Testis (tissue), 3 donors: ENCODE data around the gene CEBPZ. TPM values are rescaled to one million over a fixed set of nuclear protein-coding genes. Genes with fewer than 3 reads are reported as not detected.
"Not testable (repeated sequence)": the region's sequence is repeated elsewhere in the genome, so short reads cannot be mapped to it uniquely, and the experiment has no call there.

Experiments
- DNase-seq: peaks from one replicate; pipeline ENCODE4 v3.0.0-alpha.2; 2019
- H3K27ac ChIP-seq, 2 donors: fragments of 200-600 bp; sonication (generic); one replicate each; pipeline ENCODE4 v1.5.1; 2019
- H3K27me3 ChIP-seq: fragments of 200-600 bp; sonication (generic); one replicate; pipeline ENCODE4 v1.5.1; 2019
- H3K36me3 ChIP-seq: fragments of 200-600 bp; sonication (generic); one replicate; pipeline ENCODE4 v1.5.1; 2017; ENCODE audit warnings: low read depth; ENCODE audit errors: missing control alignments
- H3K4me1 ChIP-seq: fragments of 200-600 bp; sonication (generic); one replicate; pipeline ENCODE4 v1.5.1; 2019
- H3K4me3 ChIP-seq, 2 donors: fragments of 200-600 bp; sonication (generic); one replicate each; pipeline ENCODE4 v1.5.1; 2017 to 2019
- H3K9me3 ChIP-seq: fragments of 200-600 bp; sonication (generic); one replicate; pipeline ENCODE4 v1.5.1; 2017
- POLR2A ChIP-seq: fragments of 450-650 bp; IDR thresholded peaks from one replicate; pipeline ENCODE4 v1.6.1; 2017; ENCODE audit warnings: antibody characterized with exemption, mild to moderate bottlenecking, moderate library complexity
- WGBS, 2 donors: methylation state at CpG; one replicate each; pipeline ENCODE4 v1.1.5; 2018; 5-methylcytosine and 5-hydroxymethylcytosine counted together
- intact Hi-C: fragments of 100-400 bp; cut with DNase I; formaldehyde crosslinking; loops from one replicate; pipeline ENCODE4 v1.15.1; 2023; ENCODE audit warnings: low total_unique reads
- polyA plus RNA-seq: library from polyadenylated mRNA; stranded (reverse); fragments of 350-450 nt; fragmentation: Illumina TruSeq; extraction: RNeasy Lipid Tissue Mini Kit (QIAGEN cat#74804); gene quantifications from one replicate; pipeline ENCODE4 v1.2.3, GENCODE V29; 2014; ENCODE audit warnings: low read depth, low replicate concordance; ENCODE audit not compliant: insufficient read depth
- total RNA-seq, 2 donors: library from RNA; depleted of rRNA; stranded (reverse); fragments of >200 nt; gene quantifications; one replicate each; pipeline ENCODE4 v1.2.3, GENCODE V29; 2016
- TF ChIP-seq, protein P1 (sequence below), 3 experiments: fragments of 450-650 bp in 2 of 3; fragments of 200-600 bp in 1 of 3; sonication (generic) in 1 of 3; IDR thresholded peaks; one replicate each; pipeline ENCODE4 v1.5.1; 2016 to 2019; ENCODE audit warnings: antibody characterized with exemption in 3 of 3, mild to moderate bottlenecking in 2 of 3, moderate library complexity in 1 of 3

CEBPZ gene
- total and polyA plus RNA-seq, 3 donors from 2014 or later = 29.5 to 60.9 (median 50.5) TPM

DNA sequence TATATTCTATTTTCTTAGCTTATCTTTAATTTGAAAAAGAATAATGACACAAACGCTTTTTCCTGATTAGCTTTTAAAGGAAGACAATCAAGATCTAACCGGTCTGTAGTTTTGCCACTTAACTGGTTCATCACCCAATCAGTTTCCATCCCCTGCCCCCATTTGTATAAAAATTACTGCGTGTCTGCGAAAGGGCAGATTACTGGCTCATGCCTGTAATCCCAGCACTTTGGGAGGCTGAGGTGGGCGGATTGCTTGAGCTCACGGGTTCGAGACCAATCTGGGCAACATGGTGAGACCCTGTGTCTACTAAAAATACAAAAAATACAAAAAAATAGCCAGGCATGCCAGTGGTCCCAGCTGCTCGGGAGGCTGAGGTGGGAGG lies 32.7 kb downstream of the CEBPZ start:
- Histone ChIP-seq H3K9me3 (no peaks in the 10 kb centered on the region), H3K4me1 (peaks cover 8% of the 10 kb centered on the region), H3K27ac (no peak overlapping the region), H3K27me3 (no peaks in the 10 kb centered on the region), H3K4me3 (no peak overlapping the region), H3K36me3 (no peaks in the 10 kb centered on the region)
- no peak for DNase-seq
- intact Hi-C loops = no loop called here
- TF ChIP-seq, protein P1, sequence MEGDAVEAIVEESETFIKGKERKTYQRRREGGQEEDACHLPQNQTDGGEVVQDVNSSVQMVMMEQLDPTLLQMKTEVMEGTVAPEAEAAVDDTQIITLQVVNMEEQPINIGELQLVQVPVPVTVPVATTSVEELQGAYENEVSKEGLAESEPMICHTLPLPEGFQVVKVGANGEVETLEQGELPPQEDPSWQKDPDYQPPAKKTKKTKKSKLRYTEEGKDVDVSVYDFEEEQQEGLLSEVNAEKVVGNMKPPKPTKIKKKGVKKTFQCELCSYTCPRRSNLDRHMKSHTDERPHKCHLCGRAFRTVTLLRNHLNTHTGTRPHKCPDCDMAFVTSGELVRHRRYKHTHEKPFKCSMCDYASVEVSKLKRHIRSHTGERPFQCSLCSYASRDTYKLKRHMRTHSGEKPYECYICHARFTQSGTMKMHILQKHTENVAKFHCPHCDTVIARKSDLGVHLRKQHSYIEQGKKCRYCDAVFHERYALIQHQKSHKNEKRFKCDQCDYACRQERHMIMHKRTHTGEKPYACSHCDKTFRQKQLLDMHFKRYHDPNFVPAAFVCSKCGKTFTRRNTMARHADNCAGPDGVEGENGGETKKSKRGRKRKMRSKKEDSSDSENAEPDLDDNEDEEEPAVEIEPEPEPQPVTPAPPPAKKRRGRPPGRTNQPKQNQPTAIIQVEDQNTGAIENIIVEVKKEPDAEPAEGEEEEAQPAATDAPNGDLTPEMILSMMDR (IDR thresholded peaks at IDR 0.05) = no peak
- TF ChIP-seq POLR2A = no peak
- 61 to 67% methylated on average over 8 of the region's 8 CpGs for WGBS, 2 donors

DNA sequence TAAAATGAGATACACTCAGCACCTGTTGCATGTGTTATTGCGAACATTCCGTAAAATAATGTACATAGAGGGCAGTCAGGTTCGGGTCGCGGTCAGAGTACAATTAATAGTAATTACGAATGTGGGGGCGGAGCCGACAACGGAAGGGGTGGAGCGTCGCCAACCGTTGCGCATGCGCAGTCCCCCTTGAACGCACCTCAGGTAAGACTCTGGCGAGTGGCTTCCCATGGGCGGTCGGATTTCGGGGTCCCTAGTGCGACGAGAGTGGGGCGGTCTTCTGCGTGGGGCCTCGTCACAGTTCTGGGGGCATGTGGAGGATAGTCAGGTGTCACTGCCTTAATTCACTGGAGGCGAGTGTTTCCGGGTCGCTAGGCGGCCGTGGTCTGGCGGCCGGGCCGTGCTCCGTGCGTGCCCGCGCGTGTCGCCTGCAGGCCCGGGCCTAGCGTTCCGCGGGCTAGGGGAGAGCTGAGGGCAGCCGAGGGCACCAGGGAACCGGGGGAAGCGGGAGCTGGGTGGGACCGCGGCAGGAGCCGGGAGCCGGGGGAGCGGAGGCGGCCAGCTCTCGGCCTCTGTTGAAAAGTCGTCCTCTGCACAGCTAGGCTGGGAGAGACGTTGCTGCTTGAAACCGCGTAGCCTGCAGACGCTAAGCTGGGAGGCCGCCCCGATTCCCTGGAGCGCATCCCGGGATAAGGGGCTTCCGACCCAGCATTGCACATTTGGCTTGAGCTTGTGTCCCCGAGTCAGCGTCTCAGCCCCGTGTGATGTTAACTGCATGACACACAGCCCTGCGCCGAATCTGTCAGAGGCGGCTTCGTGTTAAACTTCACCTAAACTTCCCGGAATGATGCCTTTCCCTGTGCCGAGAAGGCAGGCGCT lies 34.8 kb downstream of the CEBPZ start, which contains the start of gene CEBPZOS:
Gene CEBPZOS, plus strand, starts transcription at position 177 of the 876 bp plus-strand sequence. CDS start 3,209 bp downstream, outside the sequence.
- Histone ChIP-seq H3K36me3 (no peaks in the 10 kb centered on the region), H3K27ac (peak within 1 kb of the TSS; percentile 89), H3K4me1 (peaks cover 8% of the 10 kb centered on the region), H3K27me3 (no peaks in the 10 kb centered on the region), H3K9me3 (no peaks in the 10 kb centered on the region), H3K4me3 (peak within 1 kb of the TSS; percentile 89 to 96)
- intact Hi-C loops = no loop called here
- WGBS, 2 donors = 0% methylated on average over 35 to 55 of the region's 72 CpGs
- TF ChIP-seq, protein P1 (IDR thresholded peaks at IDR 0.05) = no peak
- TF ChIP-seq POLR2A = peak; percentile 19
- peak; percentile 89 for DNase-seq

DNA sequence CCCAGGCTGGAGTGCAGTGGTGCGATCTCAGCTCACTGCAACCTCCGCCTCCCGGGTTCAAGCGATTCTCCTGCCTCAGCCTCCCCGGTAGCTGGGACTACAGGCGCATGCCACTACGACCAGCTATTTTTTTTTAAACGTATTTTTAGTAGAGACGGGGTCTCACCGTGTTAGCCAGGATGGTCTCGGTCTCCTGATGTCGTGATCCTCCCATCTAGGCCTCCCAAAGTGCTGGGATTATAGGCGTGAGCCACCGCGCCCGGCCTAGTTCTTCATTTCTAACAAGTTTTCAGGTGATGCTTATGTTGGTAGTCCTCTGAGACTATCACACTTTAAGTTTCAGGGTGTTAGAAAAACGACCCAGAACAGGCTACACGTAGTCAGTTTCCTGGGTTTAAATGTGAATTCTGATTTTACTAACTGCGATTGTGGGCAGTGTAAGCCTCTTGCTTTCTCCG lies 35.5 kb downstream of the CEBPZ start:
- H3K9me3 ChIP-seq, H3K36me3 ChIP-seq, DNase-seq, H3K27me3 ChIP-seq, intact Hi-C loops, H3K4me1 ChIP-seq: not testable (repeated sequence)
- H3K27ac ChIP-seq = peak overlapping the region; percentile 89
- peak overlapping the region; percentile 89 to 96 for H3K4me3 ChIP-seq
- 64 to 74% methylated on average over 20 of the region's 20 CpGs for WGBS, 2 donors

GRCh38 chr2:37192551-37192950 lies 38.8 kb downstream of the CEBPZ start:
- intact Hi-C loops = no loop called here
- WGBS, 2 donors = 82 to 95% methylated on average over 1 of the region's 1 CpG
- Histone ChIP-seq H3K36me3 (no peaks in the 10 kb centered on the region), H3K4me3 (no peak overlapping the region), H3K9me3 (no peaks in the 10 kb centered on the region), H3K4me1 (peaks cover 7% of the 10 kb centered on the region), H3K27me3 (no peaks in the 10 kb centered on the region), H3K27ac (no peak overlapping the region)
- TF ChIP-seq, protein P1 (IDR thresholded peaks at IDR 0.05) = no peak
- no peak for TF ChIP-seq POLR2A
- no peak for DNase-seq

DNA sequence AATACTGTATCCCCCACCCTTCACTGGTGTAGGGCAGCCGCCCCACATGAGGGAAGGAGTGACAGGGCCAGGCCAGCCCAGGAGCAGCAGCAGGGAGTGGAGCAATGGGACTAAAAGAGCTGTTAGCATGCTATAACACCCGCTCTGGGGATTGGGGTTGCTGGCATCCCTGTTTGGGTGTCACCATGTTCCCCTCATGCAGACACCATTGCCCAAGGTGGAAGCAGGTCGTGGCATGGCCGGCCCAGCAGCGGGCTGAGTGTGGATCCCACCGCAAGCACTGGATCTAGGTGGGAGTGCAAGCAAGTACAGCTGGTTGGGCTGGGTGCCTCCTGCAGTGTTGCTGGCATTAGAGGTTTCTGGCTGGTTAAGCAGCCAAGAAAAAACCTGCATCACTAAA lies 39.6 kb downstream of the CEBPZ start:
- H3K36me3 ChIP-seq = no peaks in the 10 kb centered on the region
- H3K4me3 ChIP-seq = no peak overlapping the region
- no peaks in the 10 kb centered on the region for H3K4me1 ChIP-seq
- intact Hi-C loops = no loop called here
- no peak for TF ChIP-seq POLR2A
- TF ChIP-seq, protein P1 (IDR thresholded peaks at IDR 0.05) = no peak
- no peak for DNase-seq
- H3K9me3 ChIP-seq = no peaks in the 10 kb centered on the region
- H3K27me3 ChIP-seq = no peaks in the 10 kb centered on the region
- H3K27ac ChIP-seq = no peak overlapping the region
- 73 to 82% methylated on average over 6 of the region's 6 CpGs for WGBS, 2 donors
